Cardiac fibroblast (primary cell): ENCODE data around the gene BANF2.
"Not testable (repeated sequence)": the region's sequence is repeated elsewhere in the genome, so short reads cannot be mapped to it uniquely, and the experiment has no call there.

Experiments used
- DNase-seq, 2 donors: peaks; one replicate each; pipeline versions ENCODE4 v3.0.0 to v3.0.0-alpha.2; 2010; ENCODE audit warnings: low read depth in 2 of 2
- H3K4me3 ChIP-seq, 2 donors: replicated peaks in 1 of 2; 1 replicate in 1 of 2; 2 replicates in 1 of 2; pipeline ENCODE4 v1.5.1; 2011; ENCODE audit warnings: low read depth in 2 of 2, low read length in 2 of 2, mild to moderate bottlenecking in 2 of 2, moderate library complexity in 1 of 2
- TF ChIP-seq, protein P1 (sequence below): IDR thresholded peaks from one replicate; pipeline ENCODE4 v1.5.1; 2011; ENCODE audit warnings: low read depth, mild to moderate bottlenecking, low read length, inconsistent platforms

The BANF2 gene

DNA sequence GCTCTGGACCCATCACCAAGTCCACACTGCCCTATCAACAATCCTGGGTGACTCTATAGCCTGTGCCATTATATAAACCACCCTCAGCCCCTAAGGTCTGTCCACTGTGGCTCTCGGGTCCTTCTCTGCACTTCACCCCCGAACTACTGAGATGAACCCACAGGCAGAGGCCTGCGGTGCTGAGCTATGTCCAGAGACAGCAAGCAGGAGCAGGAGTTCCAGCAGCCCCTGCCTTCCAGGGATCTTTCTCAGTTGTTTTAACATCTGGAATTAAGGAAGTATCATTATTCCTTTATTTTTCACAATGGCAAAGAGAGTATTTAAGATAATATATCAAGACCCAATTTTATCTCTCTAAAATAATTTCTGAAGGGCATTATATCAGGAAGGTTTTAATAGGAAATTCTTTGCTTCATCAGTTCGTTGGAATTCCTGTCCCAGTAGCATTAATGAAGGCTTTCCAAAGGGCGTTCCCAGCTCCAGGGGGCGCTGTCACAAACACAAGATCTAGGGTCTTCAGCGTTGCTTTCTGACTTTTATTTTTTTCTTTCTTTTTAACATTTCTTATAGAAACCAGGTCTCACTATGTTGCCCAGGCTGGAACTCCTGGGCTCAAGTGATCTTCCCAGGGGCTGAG lies 45.0 kb upstream of the BANF2 start:
- TF ChIP-seq, protein P1, sequence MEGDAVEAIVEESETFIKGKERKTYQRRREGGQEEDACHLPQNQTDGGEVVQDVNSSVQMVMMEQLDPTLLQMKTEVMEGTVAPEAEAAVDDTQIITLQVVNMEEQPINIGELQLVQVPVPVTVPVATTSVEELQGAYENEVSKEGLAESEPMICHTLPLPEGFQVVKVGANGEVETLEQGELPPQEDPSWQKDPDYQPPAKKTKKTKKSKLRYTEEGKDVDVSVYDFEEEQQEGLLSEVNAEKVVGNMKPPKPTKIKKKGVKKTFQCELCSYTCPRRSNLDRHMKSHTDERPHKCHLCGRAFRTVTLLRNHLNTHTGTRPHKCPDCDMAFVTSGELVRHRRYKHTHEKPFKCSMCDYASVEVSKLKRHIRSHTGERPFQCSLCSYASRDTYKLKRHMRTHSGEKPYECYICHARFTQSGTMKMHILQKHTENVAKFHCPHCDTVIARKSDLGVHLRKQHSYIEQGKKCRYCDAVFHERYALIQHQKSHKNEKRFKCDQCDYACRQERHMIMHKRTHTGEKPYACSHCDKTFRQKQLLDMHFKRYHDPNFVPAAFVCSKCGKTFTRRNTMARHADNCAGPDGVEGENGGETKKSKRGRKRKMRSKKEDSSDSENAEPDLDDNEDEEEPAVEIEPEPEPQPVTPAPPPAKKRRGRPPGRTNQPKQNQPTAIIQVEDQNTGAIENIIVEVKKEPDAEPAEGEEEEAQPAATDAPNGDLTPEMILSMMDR: peak; percentile 72
- peak; percentile 72 to 73 for DNase-seq
- H3K4me3 ChIP-seq: no peak overlapping the region

DNA sequence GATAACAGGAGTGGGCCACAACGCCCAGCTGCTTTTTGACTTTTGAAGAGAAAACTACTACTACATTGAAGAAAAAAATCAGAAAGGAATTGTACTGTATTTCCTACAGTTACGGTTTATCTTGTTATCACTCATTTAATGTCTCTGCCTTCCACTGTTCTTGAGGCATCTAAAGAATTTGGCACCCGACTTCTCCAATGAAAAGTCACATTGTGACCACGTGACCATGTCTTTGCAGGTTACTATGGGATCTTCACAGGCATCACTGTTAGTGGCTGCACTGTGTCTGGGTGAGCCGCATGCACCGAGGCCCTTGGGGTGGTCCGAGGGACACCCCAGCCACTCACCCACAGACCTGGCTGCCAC lies 44.5 kb upstream of the BANF2 start:
- TF ChIP-seq, protein P1: no peak
- no peak overlapping the region for H3K4me3 ChIP-seq
- peak; percentile 41 to 54 for DNase-seq

DNA sequence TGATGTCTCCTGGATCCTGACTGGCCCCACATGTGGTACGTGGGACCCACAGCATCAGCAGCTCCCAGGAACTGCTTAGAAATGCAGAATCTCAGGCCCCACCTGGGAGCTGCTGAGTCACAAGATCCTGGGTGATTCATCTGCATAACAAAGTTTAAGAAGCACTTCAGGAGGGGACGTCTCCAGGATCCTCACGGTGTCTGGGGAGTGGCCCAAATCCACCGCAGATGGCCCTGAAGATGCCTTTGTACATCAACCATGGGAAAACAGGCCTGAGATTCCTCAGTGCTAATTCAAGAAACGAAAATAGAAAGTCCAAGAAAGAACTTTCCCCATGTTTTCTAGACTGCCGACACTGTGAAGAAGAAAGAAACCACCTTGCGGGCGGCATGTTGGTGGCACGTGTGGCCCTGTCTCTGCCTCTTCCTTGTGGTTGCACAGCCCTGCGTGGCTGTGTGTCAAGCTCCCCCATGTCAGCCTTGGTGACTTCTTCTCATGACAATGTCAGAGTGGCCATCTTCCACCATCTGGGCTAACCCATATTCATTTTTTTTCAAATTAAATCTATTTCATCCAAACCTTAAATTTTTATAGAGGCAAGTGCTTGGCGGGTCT lies 43.8 kb upstream of the BANF2 start:
- no peak overlapping the region for H3K4me3 ChIP-seq
- TF ChIP-seq, protein P1: no peak
- DNase-seq: peak in 1 of 2 donors; percentile 76

DNA sequence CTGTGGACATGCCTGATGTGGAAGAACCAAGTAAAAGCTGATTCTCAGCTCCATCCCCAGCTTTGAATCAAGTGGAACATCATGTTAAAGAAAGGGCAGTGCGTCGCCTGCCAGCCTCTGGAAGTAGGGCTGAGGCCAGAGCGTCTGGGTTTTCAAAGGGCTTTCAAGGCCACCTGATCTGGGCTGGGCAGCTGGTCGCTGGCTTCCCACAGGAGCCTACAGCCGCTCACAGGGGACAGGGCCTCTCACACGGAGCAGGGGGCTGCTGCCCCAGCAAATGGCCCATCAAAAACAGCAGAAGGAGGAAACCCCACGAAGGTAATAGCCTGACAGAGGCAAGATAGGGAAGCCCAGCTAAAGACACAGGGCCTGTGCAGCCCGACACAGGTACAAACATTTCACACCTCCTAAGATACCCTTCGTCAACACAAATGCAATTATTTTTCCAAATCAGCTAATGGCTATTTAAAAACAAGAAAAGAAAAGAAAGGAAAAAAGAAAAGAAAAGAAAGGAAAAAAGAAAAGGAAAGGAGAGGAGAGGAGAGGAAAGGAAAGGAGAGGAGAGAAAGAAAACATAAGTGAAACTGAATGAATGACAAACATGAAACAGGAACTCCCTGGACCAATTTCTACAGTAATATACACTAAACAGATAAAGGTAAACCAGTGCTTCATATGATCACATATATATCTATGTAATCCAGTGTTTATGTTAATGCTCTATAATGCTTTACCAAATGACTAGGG lies 42.5 kb upstream of the BANF2 start:
- no peak overlapping the region for H3K4me3 ChIP-seq
- TF ChIP-seq, protein P1: no peak
- no peak for DNase-seq

DNA sequence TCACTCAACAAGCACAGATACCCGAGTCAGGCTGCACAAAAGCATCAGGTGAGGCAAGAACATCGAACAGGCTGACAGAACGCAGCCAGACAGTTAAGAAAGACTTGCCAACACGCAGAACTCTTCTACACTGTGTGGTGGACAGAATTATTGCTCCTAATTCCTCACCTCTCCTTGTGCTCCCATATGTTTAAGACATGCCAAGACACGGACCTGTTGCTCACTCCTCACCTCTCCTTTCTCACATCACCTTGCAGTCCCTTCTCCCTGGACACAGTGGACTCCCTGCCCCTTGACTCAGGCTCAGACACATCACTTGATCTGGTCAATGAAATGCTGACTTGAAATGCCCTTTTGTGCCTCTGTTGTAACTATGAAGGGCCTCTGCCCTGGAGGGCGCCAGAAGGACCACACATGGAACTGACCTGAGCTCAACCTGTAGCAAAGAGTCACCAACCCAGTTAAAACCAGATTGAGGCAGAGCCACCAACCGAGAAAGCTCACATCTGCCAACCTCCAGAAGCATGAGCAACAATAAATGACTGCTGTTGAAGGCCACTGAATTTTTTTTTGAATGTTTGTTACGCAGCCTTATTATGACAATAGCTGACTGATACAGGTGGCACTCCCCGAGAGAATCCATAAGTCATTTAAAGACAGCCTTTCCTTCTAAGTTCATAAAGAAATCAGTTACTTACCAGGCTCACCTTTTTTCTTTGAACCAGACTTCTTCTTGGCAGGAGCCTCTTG lies 41.7 kb upstream of the BANF2 start:
- no peak overlapping the region for H3K4me3 ChIP-seq
- no peak for DNase-seq
- TF ChIP-seq, protein P1: no peak

DNA sequence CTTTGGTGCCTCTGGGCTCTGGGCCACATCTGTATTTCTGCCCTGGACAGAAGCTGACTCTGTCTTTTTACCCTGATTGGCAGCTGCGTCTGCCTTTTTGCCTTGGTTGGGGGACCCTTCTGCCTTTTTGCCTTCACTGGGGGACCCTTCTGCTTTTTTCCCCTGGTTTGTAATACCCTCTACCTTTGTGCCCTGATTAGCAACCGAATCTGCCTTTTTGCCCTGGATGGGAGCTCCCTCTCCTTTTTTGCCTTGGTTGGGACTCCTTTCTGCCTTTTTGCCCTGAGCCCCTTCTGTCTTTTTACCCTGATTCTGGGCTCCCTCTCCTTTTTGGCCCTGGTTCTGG lies 41.1 kb upstream of the BANF2 start:
- TF ChIP-seq, protein P1: no peak

DNA sequence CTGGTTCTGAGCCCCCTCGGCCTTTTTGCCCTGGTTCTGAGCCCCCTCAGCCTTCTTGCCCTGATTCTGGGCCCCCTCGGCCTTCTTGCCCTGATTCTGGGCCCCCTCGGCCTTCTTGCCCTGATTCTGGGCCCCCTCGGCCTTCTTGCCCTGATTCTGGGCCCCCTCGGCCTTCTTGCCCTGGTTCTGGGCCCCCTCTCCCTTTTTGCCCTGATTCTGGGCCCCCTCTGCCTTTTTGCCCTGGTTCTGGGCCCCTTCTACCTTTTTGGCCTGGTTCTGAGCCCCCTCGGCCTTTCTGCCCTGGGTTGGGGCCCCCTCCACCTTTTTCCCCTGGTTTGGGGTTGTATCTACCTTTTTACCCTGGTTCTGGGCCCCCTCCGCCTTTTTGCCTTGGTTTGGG lies 40.4 kb upstream of the BANF2 start:
- not testable (repeated sequence) for DNase-seq, H3K4me3 ChIP-seq

More for the DNA sequence above, 41.1 kb upstream of the BANF2 start:
- DNase-seq: no peak
- H3K4me3 ChIP-seq: no peak overlapping the region
